Inflammatory macrophage treated with lipopolysaccharide for 4 hours (primary cell): ENCODE results near the gene ZP1.
A peak's percentile ranks its signal among the peaks of the same experiment; 100 is the strongest.

Experiments used
- DNase-seq: peaks from one replicate; pipeline ENCODE4 v3.0.0-alpha.2; 2020

Gene ZP1

DNA sequence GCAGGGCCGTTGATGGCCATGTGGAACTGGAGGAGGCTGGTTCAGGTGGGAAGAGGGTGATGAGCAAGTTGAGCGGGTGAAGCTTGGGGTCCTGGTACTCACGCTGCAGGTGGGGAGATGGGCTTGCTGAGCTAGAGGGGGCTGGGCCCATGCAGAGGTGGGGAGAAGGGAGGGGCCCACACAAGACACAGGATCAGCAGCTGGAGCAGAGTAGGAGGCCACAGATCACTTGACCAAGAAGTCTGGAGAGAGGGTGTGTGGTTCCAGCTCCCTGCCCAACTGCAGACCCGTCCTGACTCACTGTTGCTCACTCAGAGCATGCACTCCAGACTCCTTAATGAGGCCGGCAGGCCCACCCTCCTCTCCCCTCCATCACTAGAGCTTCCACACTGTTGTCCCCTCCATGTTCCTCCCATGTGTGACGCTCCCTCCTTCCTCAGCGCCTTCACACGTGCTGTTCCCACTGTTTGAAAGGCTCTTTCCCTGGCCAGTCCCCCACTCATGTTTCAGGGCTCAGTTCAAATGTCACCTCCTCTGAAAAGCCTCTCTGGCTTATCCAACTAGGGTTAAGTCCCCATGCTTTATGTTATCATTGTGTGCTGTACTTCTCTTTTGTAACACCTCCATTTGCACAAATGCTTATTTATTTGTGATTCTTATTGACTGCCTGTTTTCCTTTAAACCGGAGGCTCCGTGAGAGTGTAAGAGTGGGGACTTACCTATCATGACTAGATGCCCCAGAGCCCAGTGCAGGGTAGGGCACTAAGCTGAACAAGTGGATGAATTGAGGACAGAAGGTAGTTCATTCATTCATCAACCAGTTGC lies 23.1 kb upstream of the ZP1 start:
- DNase-seq = no peak

DNA sequence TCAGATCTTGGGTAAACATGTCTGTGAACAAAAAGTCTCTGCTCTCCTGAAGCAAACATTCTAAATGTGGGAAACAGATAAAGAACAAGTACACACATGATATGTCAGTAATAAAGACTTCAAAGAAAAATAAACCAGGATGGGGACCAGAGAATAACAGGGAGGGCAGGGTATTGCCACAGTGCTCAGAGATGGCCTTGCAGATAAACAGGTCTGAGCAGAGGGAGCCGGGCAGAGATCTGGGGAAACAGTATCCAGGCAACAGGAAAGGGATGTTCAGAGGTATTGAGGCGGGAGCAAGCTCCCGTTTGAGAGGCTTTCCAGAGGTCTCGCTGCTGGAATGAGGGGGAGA lies 22.5 kb upstream of the ZP1 start:
- no peak for DNase-seq

DNA sequence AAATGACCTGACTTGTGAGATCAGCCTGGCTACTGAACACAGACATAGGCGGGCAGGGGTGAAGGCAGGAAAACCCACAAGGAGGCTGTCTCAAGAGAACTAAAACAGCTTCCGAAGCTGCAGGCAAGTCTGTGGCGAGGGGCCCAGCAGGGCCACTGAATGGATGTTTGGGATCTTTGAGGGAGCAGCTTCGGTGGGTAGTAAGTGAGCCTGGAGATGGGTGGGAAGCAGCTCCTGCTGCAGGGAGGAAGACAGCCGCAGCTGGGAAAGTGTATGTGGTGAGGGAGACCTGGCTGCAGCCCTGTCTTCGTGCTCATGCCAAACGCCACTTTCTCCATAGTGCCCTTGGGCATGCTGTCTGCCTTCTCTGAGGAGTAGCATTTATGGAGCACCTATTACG lies 22.0 kb upstream of the ZP1 start:
- DNase-seq = no peak

DNA sequence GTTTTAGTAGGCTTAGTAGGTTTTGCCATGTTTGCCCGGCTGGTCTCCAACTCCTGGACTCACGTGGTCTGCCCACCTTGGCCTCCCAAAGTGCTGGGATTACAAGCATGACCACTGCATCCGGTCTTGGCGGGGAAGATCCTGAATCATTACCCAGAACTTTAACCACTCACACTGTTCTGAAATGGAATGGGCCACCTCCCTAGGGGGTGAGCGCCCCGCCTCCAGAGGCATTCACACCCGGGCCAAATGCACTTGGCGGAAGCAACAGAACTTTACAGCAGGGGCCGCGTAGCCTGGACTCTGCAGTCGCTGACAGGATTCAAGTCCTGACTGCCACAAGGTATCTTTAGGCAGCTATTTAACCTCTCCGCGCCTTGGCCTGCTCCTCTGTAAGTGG lies 20.1 kb upstream of the ZP1 start:
- DNase-seq = no peak

DNA sequence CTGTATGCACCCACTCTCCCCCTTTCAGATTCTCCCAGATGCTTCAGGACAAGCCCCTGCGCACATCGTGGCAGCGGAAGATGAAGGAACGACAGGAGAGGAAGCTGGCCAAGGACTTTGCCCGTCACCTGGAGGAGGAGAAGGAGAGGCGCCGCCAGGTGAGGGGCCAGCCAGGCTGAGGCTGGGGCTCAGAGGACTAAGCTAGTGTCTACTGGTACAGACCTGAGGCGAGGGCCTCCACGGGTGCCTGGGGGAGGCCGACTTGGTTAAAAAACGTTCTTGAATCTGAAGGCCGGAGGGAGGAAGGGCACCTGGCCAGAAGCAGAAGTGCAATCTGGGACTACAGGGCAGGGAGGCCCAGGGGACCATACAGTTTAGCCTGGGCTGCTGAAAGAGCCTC lies 19.4 kb upstream of the ZP1 start:
- DNase-seq = no peak

DNA sequence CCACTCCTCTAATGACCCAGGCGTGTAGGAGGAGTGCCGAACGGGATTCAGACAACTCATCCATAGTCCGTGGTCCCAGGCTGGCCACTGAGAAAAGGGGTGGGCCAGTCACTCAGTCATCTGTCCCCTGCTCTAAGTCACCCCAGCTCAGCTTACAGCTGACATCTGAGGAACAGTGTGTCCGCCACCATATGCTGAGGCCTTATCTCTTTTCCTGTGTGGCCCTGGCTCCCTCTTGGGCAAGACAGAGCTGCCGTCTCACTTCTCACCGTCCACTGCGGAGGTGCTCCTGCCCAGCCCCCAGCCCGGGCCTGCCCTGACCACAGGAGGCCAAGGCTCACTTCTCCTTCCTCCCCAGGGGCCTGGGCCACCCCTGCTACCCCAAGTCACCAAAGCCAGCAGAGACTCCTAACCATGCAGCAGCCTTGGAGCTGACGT lies 18.6 kb upstream of the ZP1 start:
- DNase-seq = no peak

DNA sequence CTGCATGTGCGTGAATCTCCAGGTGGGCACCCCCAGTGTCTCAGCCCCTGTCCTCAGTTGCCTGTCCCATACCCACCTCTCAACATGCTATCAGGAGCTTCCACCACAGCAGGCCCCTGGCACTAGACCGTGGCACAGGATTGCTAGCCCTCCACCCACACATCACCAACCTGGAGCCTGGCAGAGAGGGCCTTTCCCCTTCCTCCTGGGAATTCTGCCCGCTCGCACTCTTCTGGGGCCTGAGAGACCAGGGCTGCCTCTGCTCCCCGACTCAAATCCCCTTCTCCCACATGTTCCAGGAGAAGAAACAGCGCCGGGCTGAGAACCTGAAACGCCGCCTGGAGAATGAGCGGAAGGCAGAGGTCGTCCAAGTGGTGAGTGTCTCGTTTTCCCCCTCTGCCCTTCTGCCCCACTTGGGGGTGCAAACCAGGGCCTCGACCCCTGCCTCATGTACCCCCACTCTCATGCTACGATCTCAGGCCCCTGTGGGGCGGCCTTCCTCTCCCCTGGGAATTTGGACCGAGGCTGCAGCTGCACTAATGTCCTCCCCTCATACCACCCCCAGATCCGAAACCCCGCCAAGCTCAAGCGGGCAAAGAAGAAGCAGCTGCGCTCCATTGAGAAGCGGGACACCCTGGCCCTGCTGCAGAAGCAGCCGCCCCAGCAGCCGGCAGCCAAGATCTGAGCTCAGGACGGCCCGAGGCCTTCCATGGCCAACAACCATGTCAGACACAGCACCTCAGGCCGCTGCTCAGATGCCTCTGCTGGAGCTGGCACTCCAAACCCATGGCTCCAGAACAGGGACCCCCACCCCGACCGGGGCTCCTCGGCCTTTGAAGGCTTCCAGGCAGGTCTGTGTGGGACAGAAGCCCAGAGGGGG lies 17.5 kb upstream of the ZP1 start:
- DNase-seq = no peak

DNA sequence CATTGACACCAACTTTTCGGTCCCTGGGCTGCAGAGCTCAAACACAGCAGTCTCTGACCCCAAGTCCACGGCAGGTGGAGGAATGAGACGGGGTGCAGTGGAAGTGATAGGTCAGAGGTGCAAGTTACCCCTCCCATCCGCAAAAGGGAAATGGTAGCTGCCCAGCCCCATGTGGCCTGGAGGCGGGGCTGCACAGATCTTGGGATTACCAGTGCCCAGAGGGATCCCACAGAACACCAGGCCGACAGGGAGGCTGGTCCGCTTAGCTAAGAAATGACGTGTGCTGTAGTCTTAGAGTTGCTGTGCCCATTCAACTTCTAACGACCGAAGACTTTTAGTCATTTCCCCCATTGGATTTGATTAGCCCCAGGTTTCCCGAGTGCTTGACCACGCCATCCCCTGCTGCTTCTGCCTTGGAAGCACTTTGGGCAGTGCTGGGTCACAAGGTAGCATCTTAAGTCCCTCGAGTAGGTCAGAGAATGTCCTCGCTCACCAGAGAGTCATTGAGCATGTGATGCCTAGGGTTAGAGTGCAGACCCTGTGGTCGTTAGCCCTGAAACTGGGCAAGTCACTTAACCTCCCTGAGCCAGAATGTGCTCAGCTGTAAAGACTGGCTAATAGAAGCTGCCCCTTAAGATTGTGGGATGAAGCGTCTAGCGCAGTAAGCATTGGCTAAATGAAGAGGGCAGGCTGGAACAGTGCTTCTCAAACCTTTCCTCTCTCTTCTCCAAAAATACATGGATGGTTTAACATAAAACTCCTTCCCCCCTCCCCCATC lies 15.8 kb upstream of the ZP1 start:
- no peak for DNase-seq

DNA sequence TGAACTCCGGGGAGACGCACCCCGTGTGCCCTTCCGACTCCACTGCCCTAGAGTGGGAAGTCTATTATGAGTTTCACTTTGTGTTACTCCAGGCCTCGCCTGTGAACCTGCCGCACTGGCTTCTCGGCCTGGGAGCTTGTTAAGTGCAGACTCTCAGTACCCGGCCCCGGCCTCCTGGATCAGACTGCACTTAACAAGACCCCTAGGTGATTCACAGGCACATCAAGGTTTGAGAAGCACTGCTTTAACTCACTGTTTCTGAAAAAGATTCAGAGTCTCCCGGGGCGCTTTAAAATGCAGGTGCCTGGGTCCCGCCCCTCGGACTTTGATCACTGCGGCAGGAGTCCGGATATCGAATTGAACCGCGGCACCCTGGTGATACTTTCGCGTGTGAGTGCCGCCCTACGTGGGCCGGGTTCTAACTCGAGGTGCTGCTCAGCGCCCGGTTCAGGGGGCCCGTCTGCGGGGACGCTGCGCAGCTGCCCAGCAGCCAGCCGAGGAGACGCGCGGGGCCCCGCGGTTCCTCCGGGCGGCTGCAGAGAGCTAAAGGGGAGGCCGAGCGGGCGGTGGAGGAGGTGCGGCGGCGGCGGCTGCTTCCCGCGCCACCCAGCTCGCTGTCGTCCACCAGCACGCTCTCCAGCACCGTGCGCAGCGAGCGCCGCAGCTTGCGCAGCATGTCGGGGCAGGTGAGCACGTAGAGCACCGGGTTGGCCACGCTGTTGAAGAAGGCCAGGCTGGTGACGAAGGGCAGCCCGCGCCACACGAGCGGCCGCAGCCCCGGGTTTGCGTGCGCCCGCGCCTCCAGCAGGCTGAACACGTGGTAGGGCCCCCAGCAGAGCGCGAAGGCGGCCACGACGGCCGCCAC lies 15.0 kb upstream of the ZP1 start:
- DNase-seq = no peak

DNA sequence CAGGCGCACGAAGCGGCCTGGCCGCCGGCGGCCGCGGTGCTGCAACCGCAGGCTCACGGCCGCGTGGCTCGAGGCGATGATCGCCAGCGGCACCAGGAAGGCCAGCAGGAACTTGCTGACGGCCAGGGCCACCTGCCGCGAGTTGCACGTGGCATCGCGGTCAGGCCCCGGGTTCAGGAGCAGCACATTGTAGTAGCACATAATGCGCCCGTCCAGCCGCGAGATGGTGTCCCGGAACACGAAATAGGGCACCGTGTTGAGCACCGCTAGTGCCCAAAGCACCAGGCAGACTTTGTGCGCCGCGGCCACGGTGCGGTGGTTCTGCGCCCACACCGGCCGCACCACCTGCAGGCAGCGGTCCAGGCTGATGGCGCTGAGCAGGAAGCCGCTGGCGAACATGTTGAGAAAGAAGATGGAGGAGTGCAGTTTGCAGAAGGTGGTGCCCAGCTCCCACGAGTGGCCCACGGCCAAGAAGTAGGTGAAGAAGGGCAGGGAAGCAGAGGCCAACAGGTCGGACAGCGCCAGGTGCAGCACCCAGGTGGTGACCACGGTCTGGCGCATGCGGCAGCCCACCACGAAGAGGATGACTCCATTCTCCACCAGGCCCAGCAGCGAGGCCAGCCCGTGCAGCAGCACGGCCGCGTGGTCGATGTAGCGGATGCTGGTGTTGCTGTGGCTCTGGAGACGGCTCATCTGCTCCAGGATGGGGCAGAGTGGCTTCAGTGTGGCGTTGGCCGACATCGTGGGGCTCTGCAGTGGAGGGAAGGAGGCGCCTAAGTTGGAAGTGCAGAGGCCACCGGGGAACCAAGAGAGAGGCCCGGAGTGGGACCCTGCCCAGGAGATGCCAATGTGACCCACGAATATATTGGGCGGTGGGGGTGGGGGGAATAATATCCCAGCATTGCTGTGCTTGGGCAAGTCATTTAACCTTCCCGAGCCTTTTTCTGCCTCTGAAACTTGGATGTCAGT lies 14.1 kb upstream of the ZP1 start:
- DNase-seq = no peak

DNA sequence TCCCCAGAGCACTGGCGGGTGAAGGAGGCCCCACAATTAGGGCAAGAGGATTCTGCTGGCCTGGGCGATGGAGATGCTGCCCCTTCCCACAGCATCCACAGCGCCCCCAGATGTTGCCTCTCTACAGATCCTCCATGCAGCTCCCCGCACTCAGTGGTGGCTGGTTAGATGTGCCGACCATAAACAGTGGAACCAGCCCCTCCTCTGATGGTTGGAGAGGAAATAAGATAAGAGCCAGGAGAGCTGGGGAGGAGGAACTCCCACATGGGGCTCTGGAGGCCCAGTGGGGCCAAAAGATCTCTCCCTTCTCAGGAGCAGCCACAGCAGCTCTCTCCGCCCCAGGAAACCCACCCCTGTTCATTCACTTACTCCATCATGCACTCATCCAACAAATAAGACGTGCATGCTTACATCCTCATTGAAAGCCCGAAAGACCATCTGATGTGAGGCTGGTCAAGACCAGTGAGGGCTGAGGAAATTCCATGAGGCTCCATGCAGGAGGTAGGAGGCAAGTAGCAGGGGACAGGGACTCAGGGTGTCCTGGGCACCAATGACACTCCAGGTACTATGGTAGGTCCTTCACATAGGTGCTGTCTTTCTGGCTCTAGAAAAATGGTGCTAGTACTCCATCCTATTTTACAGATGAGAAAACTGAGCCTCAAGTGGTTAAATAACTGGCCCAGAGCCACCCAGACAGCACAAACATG lies 13.0 kb upstream of the ZP1 start:
- no peak for DNase-seq

DNA sequence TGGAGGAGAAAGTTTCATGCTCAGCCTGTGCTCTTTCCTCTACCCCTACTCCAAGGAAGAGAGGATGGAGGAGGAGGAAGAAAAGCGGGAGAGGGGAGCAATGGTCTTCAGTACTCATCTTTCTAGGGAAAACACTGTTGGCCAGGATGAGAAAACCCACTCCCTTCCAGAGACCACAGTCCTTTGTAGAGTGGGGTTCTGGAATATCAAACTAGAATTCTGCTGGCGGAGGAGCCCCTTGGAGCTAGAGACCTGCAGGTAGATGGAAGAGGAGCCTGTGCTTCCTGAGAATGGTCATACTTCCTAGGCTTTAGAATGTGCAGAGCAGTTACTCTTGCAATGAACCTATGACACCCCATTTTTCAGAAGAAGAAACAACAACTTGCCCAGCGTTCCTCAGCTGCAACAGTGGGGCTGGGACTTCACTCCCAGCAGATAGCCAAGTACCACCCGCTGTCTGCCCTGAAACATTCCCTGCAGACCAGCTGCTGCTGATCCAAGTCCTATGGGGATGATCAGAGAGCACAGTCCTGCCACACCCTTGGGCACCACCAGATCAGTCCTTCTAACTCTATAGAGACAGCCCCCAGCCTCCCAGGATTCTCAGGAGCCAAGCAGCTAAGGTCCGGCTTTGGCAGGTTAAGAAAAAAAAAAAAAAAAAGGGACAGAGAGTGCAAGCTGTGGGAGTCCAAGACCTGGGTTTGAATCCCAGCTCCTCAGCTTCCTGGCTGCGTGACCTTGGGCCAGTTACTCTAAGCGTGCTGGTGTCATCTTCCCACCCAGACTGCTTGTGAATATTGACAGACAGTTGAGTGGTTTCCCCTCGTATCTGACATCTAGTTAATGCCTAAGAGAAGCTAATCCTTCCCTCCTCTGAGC lies 12.3 kb upstream of the ZP1 start:
- DNase-seq = no peak

DNA sequence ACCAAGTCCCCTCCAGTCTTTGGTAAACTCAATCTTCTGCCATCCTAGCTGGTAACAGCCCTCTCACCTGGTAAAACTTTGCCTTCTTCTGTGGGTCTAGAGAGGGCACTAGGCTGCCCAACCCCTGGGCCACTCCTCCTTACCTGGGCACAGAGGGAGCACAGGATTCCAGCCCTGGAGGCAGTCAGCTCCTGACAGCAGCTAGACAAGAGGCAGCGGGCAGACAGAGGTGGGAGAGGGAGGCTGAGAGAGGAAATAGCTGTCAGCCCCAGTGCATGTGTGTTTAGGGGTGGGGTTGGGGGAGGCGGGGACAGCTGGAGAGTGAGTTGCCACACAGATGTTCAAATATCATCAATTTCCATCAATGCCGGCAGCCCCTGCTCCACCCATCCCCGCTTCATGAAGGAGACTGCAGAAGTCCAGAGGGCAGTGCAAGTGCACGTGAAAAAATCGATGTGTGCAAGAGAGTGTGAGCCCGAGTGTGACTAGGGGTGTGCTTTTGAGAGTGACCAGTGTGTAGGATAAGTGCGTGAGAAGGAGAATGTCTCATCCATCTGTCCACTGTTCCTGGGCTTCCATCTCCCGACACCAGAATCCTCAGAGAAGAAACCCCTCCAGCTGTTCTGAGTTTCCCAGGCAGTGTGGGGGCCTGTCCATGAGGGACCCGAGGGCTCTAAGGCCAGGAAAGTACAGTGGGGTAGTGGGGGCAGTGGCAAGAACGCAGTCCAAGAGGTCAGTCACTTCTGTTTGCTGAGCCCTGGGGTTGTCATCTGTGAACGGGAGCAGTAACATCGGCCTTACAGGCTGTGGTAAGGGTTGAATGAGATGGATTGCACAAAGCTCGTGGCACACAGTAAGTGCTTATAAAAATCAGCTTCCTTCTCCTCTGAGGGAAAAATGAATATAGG lies 11.4 kb upstream of the ZP1 start, which contains the start of gene PTGDR2:
PTGDR2 (minus strand) TSS at position 225 of the 908 bp plus-strand sequence. CDS start 2,228 bp downstream, outside the sequence.
- no peak for DNase-seq

DNA sequence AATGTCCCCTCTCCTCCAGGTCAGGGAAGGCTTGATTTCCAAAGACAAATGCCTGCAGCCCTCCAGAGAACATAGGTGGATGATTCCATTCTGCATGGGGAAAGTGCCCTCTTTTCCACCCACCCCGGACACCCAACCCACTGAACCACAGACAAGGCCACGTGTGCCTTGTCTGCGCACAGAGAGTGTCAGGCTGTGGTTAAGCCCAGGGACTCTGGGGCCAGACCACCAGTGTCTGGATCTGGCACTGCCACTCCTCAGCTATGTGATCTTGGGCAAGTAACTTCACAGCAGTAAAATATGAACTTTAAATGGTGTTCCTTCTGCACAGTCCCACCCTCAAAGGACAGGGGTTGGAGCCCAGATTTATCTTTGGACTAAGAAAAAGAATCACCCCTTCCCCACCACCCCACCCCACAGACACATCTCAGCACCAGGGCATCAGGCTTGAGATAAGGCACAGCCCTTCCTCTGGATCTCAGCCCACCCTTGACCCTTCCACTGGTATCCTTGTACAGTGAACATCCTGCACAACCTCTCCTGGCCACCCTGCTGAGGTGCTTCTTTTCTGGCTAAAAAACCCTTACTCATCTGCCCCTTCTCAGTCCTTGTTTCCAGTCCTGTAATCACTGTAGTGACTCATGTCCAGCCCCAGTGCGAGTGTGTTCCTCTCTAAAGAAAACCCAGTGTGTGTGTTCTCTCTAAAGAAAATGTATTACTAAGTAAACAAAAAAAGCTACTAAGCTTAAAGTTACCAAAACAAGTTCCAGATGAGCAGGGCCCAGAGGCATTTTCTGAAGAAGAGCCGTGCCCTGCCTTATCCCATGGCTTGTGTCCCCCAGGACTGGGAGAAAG lies 9.7 kb upstream of the ZP1 start:
- peak; percentile 19 for DNase-seq

DNA sequence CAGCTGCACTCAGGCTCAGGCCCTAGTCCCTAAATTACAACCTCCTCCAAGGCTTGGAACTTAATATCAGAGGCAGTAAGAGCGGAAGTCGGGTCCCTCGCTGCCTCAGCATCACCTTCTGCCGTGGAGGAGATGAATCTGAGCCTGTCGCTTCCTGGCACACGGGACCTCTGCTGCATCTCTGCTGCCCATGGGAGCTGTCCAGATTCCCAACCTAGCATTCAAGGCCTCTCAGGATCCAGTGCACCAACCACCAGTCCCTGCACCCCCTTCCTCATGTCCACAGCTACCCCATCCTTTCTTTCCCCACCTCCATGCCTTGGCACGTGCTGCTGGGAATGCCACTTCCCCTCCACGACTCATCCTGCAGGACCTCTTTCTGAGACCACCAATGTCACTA lies 9.1 kb upstream of the ZP1 start:
- no peak for DNase-seq

DNA sequence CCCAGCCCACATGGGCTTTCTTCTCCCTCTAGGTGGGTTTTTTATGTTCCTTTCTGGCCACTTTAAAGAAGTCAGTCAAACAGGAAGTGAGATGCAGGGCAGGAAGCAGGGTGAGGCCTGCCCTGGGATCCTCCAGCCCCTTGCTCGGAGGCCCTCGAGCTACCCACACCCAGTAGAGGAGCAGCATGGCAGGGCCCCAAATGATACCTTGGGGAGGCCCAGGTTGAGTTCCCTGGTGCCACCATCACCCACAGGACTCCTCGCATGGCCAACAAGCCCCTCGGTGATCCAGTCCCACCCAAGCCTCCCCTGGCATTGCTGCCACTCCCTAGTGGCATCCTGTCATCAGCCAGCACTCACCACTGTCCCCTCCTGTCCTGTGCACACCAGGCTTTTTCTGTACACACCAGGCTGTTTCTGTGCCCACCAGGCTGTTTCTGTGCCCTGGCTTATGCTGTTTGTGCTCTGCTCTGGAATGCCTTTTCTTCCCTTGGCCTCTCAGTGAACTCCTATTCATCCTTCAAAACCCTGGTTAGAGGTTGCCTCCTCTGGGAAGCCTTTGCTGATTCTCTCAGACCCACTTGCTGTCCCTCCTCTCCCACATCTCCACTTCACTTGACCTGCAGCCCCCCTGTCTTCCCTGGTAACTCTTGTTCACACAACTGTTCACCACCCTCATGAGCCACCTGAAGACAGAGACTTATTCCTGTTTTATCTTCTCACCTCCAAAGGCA lies 8.4 kb upstream of the ZP1 start:
- no peak for DNase-seq
